HG03039 (cell line): ENCODE results near the gene NDUFB8.
"Not testable (repeated sequence)": the region's sequence is repeated elsewhere in the genome, so short reads cannot be mapped to it uniquely, and the experiment has no call there.

ENCODE experiments used
- ATAC-seq: cut with Tn5 transposase; IDR thresholded peaks from one replicate; pipeline ENCODE4 v1.9.1; 2021; ENCODE audit warnings: mild to moderate bottlenecking, moderate library complexity; ENCODE audit not compliant: unreplicated experiment

NDUFB8 gene

GRCh38 chr10:100529475-100530298 is at the start of gene NDUFB8:
Gene NDUFB8, minus strand, starts transcription at chr10:100529871. Its CDS starts 20 bp downstream, at chr10:100529851.
- no peak for ATAC-seq

- ATAC-seq = no peak
Observed at GRCh38 chr10:100576282-100576635, 46.6 kb upstream of the NDUFB8 start.

GRCh38 chr10:100575585-100576281 is 46.1 kb upstream of the NDUFB8 start:
- no peak for ATAC-seq

GRCh38 chr10:100575146-100575545 is 45.5 kb upstream of the NDUFB8 start:
- not testable (repeated sequence) for ATAC-seq

- ATAC-seq = no peak
Observed at GRCh38 chr10:100571084-100571856, 41.6 kb upstream of the NDUFB8 start.

- no peak for ATAC-seq
Observed at GRCh38 chr10:100570506-100570905, 40.8 kb upstream of the NDUFB8 start.

- no peak for ATAC-seq
Observed at GRCh38 chr10:100569687-100570481, 40.2 kb upstream of the NDUFB8 start.

- ATAC-seq = no peak
Observed at GRCh38 chr10:100568912-100569311, 39.2 kb upstream of the NDUFB8 start.

- no peak for ATAC-seq
Observed at GRCh38 chr10:100567826-100568225, 38.2 kb upstream of the NDUFB8 start.

GRCh38 chr10:100567249-100567648 is 37.6 kb upstream of the NDUFB8 start:
- no peak for ATAC-seq

GRCh38 chr10:100566561-100566960 is 36.9 kb upstream of the NDUFB8 start:
- ATAC-seq = no peak

GRCh38 chr10:100565206-100565985 is 35.7 kb upstream of the NDUFB8 start:
- no peak for ATAC-seq

GRCh38 chr10:100562008-100562672 is 32.5 kb upstream of the NDUFB8 start:
- ATAC-seq = peak; percentile 64

- ATAC-seq = no peak
Observed at GRCh38 chr10:100561005-100561404, 31.3 kb upstream of the NDUFB8 start.

GRCh38 chr10:100560248-100560647 is 30.6 kb upstream of the NDUFB8 start:
- no peak for ATAC-seq

GRCh38 chr10:100554902-100555301 is 25.2 kb upstream of the NDUFB8 start:
- no peak for ATAC-seq

- no peak for ATAC-seq
Observed at GRCh38 chr10:100553929-100554328, 24.3 kb upstream of the NDUFB8 start.

- no peak for ATAC-seq
Observed at GRCh38 chr10:100551738-100552137, 22.1 kb upstream of the NDUFB8 start.

- no peak for ATAC-seq
Observed at GRCh38 chr10:100551196-100551595, 21.5 kb upstream of the NDUFB8 start.
